Large intestine (tissue), 12 donors: ENCODE results near the gene SP5. TPM values are rescaled to one million over a fixed set of nuclear protein-coding genes. Genes with fewer than 3 reads are reported as not detected.
"Not testable (repeated sequence)": the region's sequence is repeated elsewhere in the genome, so short reads cannot be mapped to it uniquely, and the experiment has no call there.

Source experiments
- DNase-seq, 2 donors: peaks; one replicate each; pipeline versions ENCODE4 v3.0.0 to v3.0.0-alpha.2; 2013
- H3K27ac ChIP-seq: one replicate; pipeline ENCODE4 v1.5.1; 2013; ENCODE audit warnings: low read length
- H3K27me3 ChIP-seq: 2 replicates; pipeline ENCODE4 v1.6.1; 2013; ENCODE audit warnings: low read length; ENCODE audit not compliant: control insufficient read depth, insufficient read depth
- H3K36me3 ChIP-seq: 2 replicates; pipeline ENCODE4 v1.6.1; 2013; ENCODE audit warnings: low read length; ENCODE audit not compliant: control insufficient read depth, insufficient read depth
- H3K4me1 ChIP-seq: one replicate; pipeline ENCODE4 v1.6.1; 2013; ENCODE audit warnings: low read length; ENCODE audit not compliant: control insufficient read depth, insufficient read depth
- H3K4me3 ChIP-seq: one replicate; pipeline ENCODE4 v1.5.1; 2013; ENCODE audit warnings: low read length
- H3K9me3 ChIP-seq: one replicate; pipeline ENCODE4 v1.6.1; 2013; ENCODE audit warnings: mild to moderate bottlenecking, low read depth, low read length, moderate library complexity; ENCODE audit not compliant: control insufficient read depth
- WGBS: methylation state at CpG from one replicate; pipeline ENCODE4 v1.1.5; 2013; ENCODE audit warnings: low lambda C conversion rate; ENCODE audit not compliant: insufficient coverage; 5-methylcytosine and 5-hydroxymethylcytosine counted together
- long read RNA-seq, 11 donors: transcript quantifications; one replicate each; lab custom pipeline, GENCODE V29; 2026
- polyA plus RNA-seq: library from polyadenylated mRNA; unstranded; fragments of 120-200 nt; gene quantifications from one replicate; pipeline ENCODE4 v1.2.1, GENCODE V29; 2013

Gene SP5
- 4.8 TPM for polyA plus RNA-seq
- long read RNA-seq, donor 1, partial matches to known transcripts, result 0 of 1 reads
- long read RNA-seq, donor 1, other reads (novel, unspliced or antisense), result 0 of 1 reads
- long read RNA-seq, donor 2, partial matches to known transcripts, result 0 of 2 reads
- long read RNA-seq, donor 2, other reads (novel, unspliced or antisense), result 0 of 2 reads
- long read RNA-seq, donor 3, result 0 reads
- long read RNA-seq, donor 4, result 0 reads
- long read RNA-seq, donor 5, result 0 reads
- long read RNA-seq, donor 6, partial matches to known transcripts, result 0 of 3 reads
- long read RNA-seq, donor 6, other reads (novel, unspliced or antisense), result 0 of 3 reads
- long read RNA-seq, donor 7, partial matches to known transcripts, result 0 of 1 reads
- long read RNA-seq, donor 7, other reads (novel, unspliced or antisense), result 0 of 1 reads
- long read RNA-seq, donor 8, partial matches to known transcripts, result 0 of 2 reads
- long read RNA-seq, donor 8, other reads (novel, unspliced or antisense), result 0 of 2 reads
- long read RNA-seq, donor 9, partial matches to known transcripts, result 0 of 2 reads
- long read RNA-seq, donor 9, other reads (novel, unspliced or antisense), result 0 of 2 reads
- long read RNA-seq, donor 10, partial matches to known transcripts, result 0 of 1 reads
- long read RNA-seq, donor 10, other reads (novel, unspliced or antisense), result 0 of 1 reads
- long read RNA-seq, donor 11, partial matches to known transcripts, result 0 of 4 reads
- long read RNA-seq, donor 11, other reads (novel, unspliced or antisense), result 0 of 4 reads

GRCh38 chr2:170715062-170715931, at the start of gene SP5:
Gene SP5, plus strand, starts transcription at chr2:170715337. Its CDS starts 176 bp downstream, at chr2:170715513.
- Histone ChIP-seq H3K4me3 (peak within 1 kb of the TSS; percentile 55), H3K4me1 (peaks cover 22% of the 10 kb centered on the region), H3K36me3 (no peaks in the 10 kb centered on the region), H3K9me3 (peaks cover 17% of the 10 kb centered on the region), H3K27me3 (peaks cover 74% of the 10 kb centered on the region), H3K27ac (peak within 1 kb of the TSS; percentile 76)
- no CpG with 5 or more reads among the region's 62 CpGs for WGBS
- peak; percentile 69 to 92 for DNase-seq

GRCh38 chr2:170665743-170666142, 49.4 kb upstream of the SP5 start:
- H3K4me3 ChIP-seq, result no peak overlapping the region
- no peaks in the 10 kb centered on the region for H3K9me3 ChIP-seq
- no peak overlapping the region for H3K27ac ChIP-seq
- H3K27me3 ChIP-seq, result no peaks in the 10 kb centered on the region
- peaks cover 6% of the 10 kb centered on the region for H3K4me1 ChIP-seq
- 52% methylated on average over 3 of the region's 5 CpGs for WGBS
- no peaks in the 10 kb centered on the region for H3K36me3 ChIP-seq
- peak; percentile 29 to 72 for DNase-seq

GRCh38 chr2:170669909-170670308, 45.2 kb upstream of the SP5 start:
- Histone ChIP-seq H3K4me3 (no peak overlapping the region), H3K27ac (no peak overlapping the region), H3K4me1 (peaks cover 6% of the 10 kb centered on the region), H3K9me3 (no peaks in the 10 kb centered on the region), H3K27me3 (no peaks in the 10 kb centered on the region), H3K36me3 (no peaks in the 10 kb centered on the region)
- no peak for DNase-seq
- whole genome bisulfite sequencing, result 100% methylated on average over 1 of the region's 3 CpGs

- Histone ChIP-seq H3K27ac (no peak overlapping the region), H3K36me3 (no peaks in the 10 kb centered on the region), H3K4me1 (peaks cover 6% of the 10 kb centered on the region), H3K9me3 (no peaks in the 10 kb centered on the region), H3K27me3 (no peaks in the 10 kb centered on the region), H3K4me3 (no peak overlapping the region)
- 100% methylated on average over 1 of the region's 2 CpGs for WGBS
- no peak for DNase-seq
These were observed 44.5 kb upstream of the SP5 start for GRCh38 chr2:170670651-170671050.

GRCh38 chr2:170671079-170671478, 44.1 kb upstream of the SP5 start:
- DNase-seq, result no peak
- no peaks in the 10 kb centered on the region for H3K36me3 ChIP-seq
- no peak overlapping the region for H3K4me3 ChIP-seq
- no peak overlapping the region for H3K27ac ChIP-seq
- H3K4me1 ChIP-seq, result peaks cover 4% of the 10 kb centered on the region
- H3K9me3 ChIP-seq, result no peaks in the 10 kb centered on the region
- H3K27me3 ChIP-seq, result no peaks in the 10 kb centered on the region
- 60% methylated on average over 1 of the region's 9 CpGs for WGBS

- H3K4me1 ChIP-seq, H3K27ac ChIP-seq, H3K9me3 ChIP-seq, DNase-seq, H3K36me3 ChIP-seq, H3K4me3 ChIP-seq, H3K27me3 ChIP-seq: not testable (repeated sequence)
These were observed 40.9 kb upstream of the SP5 start for GRCh38 chr2:170674282-170674681.

GRCh38 chr2:170675701-170676100, 39.4 kb upstream of the SP5 start:
- Histone ChIP-seq H3K36me3 (no peaks in the 10 kb centered on the region), H3K4me3 (no peak overlapping the region), H3K9me3 (no peaks in the 10 kb centered on the region), H3K4me1 (no peaks in the 10 kb centered on the region), H3K27ac (no peak overlapping the region), H3K27me3 (no peaks in the 10 kb centered on the region)
- no peak for DNase-seq
- 83% methylated on average over 1 of the region's 6 CpGs for WGBS

- no CpG with 5 or more reads among the region's 5 CpGs for WGBS
- H3K27me3 ChIP-seq, result no peaks in the 10 kb centered on the region
These were observed 35.5 kb upstream of the SP5 start for GRCh38 chr2:170679607-170680079.

GRCh38 chr2:170680172-170680941, 34.8 kb upstream of the SP5 start:
- no peaks in the 10 kb centered on the region for H3K36me3 ChIP-seq
- H3K27me3 ChIP-seq, result no peaks in the 10 kb centered on the region
- H3K27ac ChIP-seq, result no peak overlapping the region
- DNase-seq, result no peak
- WGBS, result no CpG with 5 or more reads among the region's 2 CpGs
- no peaks in the 10 kb centered on the region for H3K9me3 ChIP-seq
- no peaks in the 10 kb centered on the region for H3K4me1 ChIP-seq
- H3K4me3 ChIP-seq, result no peak overlapping the region

More at GRCh38 chr2:170679607-170680079, 35.5 kb upstream of the SP5 start:
- peak in 1 of 2 donors; percentile 54 for DNase-seq
- no peaks in the 10 kb centered on the region for H3K4me1 ChIP-seq
- no peaks in the 10 kb centered on the region for H3K36me3 ChIP-seq
- H3K9me3 ChIP-seq, result no peaks in the 10 kb centered on the region
- no peak overlapping the region for H3K4me3 ChIP-seq
- no peak overlapping the region for H3K27ac ChIP-seq
